IPS-15b (cell line): ENCODE data around the gene RTN4.
"Not testable (repeated sequence)": the region's sequence is repeated elsewhere in the genome, so short reads cannot be mapped to it uniquely, and the experiment has no call there.

Source experiments
- H3K27me3 ChIP-seq: one replicate; pipeline ENCODE4 v1.6.1; 2013; ENCODE audit warnings: low read length; ENCODE audit not compliant: control insufficient read depth, insufficient read depth
- H3K36me3 ChIP-seq: one replicate; pipeline ENCODE4 v1.6.1; 2013; ENCODE audit warnings: low read length; ENCODE audit not compliant: control insufficient read depth, insufficient read depth
- H3K4me1 ChIP-seq: one replicate; pipeline ENCODE4 v1.6.1; 2013; ENCODE audit warnings: mild to moderate bottlenecking, low read length; ENCODE audit not compliant: control insufficient read depth, insufficient read depth
- H3K4me3 ChIP-seq: one replicate; pipeline ENCODE4 v1.5.1; 2013; ENCODE audit warnings: low read depth, low read length
- H3K9ac ChIP-seq: one replicate; pipeline ENCODE4 v1.6.1; 2013; ENCODE audit warnings: low read depth, mild to moderate bottlenecking, low read length
- H3K9me3 ChIP-seq: one replicate; pipeline ENCODE4 v1.6.1; 2013; ENCODE audit warnings: mild to moderate bottlenecking, low read length; ENCODE audit not compliant: control insufficient read depth, insufficient read depth

RTN4 gene

DNA sequence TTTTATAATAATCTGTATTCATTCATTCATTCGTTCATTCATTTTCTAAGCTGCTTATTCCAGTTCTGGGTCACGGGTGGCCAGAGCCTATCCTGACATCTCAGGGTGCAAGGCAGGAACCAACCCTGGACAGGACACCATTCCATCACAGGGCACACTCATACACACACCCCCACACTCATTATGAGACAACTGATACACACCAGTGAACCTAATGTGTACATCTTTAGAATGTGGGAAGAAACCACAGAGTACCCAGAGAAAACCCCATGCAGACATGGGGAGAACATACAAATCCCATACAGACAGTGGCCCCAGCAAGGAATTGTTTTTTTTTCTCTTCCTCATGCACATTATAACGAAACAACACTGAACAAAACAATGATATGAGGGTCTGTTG is 54.7 kb downstream of the RTN4 start:
- H3K27me3 ChIP-seq: no peaks in the 10 kb centered on the region
- no peaks in the 10 kb centered on the region for H3K9me3 ChIP-seq
- no peak overlapping the region for H3K9ac ChIP-seq
- no peak overlapping the region for H3K4me3 ChIP-seq
- peaks cover 6% of the 10 kb centered on the region for H3K4me1 ChIP-seq
- no peaks in the 10 kb centered on the region for H3K36me3 ChIP-seq

DNA sequence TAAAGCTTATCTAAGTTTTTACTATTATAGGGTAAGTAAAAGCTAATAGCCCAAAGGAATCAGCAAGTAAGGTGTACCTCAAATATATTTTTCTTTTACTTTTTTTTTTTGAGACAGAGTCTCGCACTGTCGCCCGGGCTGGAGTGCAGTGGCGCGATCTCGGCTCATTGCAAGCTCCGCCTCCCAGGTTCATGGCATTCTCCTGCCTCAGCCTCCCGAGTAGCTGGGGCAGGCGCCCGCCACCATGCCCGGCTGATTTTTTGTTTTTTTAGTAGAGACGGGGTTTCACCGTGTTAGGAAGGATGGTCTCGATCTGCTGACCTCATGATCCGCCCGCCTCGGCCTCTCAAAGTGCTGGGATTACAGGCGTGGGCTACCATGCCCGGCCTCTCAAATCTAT is 59.6 kb downstream of the RTN4 start:
- not testable (repeated sequence) for H3K4me3 ChIP-seq, H3K9me3 ChIP-seq, H3K27me3 ChIP-seq, H3K4me1 ChIP-seq, H3K9ac ChIP-seq, H3K36me3 ChIP-seq

DNA sequence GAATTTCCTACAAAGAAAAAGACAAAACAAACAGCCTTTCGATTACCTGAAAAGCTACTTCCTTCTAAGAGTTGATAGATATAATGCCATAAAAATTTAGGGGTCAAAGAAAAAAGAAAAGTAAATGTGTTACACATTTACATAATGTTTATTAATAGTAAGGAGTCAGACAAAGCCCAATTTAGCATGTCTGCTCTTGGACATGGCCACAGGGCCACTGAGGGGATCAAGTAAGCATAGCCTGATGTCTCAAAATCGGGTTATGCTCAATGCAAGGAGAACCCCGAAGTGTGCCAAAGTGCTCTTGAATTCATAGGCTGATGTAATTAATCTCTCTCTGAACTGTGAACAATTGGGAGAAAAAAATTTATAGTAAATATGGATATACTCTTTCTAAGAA is 61.6 kb downstream of the RTN4 start:
- H3K9me3 ChIP-seq: no peaks in the 10 kb centered on the region
- H3K4me1 ChIP-seq: peaks cover 2% of the 10 kb centered on the region
- no peaks in the 10 kb centered on the region for H3K36me3 ChIP-seq
- H3K27me3 ChIP-seq: no peaks in the 10 kb centered on the region
- H3K4me3 ChIP-seq: no peak overlapping the region
- H3K9ac ChIP-seq: no peak overlapping the region

DNA sequence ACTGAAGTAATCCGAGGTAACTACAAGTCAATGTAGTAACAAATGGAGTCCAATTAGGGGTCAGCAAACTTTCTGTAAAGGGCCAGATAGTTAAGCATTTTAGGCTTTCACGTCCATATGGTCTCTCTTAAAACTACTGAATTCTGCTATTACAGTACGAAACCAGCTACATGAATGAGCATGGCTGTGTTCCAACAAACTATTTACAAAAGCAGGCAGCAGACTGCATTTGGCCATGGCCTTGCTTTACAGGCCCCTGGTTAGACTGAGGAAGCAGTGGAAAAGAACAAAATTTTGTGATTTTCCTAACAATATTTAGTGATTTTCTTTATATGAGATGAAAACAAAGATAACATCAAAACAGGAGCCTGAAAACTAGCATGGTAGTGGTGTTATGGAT is 64.0 kb downstream of the RTN4 start:
- H3K4me1 ChIP-seq: peaks cover 2% of the 10 kb centered on the region
- H3K27me3 ChIP-seq: no peaks in the 10 kb centered on the region
- H3K9ac ChIP-seq: no peak overlapping the region
- H3K9me3 ChIP-seq: no peaks in the 10 kb centered on the region
- H3K4me3 ChIP-seq: no peak overlapping the region
- H3K36me3 ChIP-seq: no peaks in the 10 kb centered on the region

DNA sequence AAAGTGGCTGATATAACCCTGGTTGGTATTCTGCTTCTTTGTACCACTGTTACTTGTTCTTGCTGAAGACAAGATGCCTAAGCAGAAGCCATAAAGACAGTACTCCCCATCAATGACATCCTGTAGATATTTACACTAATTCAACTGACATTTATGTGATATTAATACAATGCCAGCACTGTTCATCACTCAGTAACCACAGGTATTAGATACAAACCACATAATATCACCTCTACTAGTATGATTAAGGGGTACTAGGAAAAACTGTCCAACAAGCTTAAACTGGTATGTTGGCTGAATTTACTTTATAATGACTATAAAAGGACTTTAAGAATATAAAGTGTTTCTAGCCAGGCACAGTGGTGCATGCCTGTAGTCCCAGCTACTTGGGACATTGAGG is 65.8 kb downstream of the RTN4 start:
- H3K4me3 ChIP-seq: no peak overlapping the region
- no peaks in the 10 kb centered on the region for H3K36me3 ChIP-seq
- peaks cover 2% of the 10 kb centered on the region for H3K4me1 ChIP-seq
- H3K27me3 ChIP-seq: no peaks in the 10 kb centered on the region
- H3K9ac ChIP-seq: no peak overlapping the region
- H3K9me3 ChIP-seq: no peaks in the 10 kb centered on the region

DNA sequence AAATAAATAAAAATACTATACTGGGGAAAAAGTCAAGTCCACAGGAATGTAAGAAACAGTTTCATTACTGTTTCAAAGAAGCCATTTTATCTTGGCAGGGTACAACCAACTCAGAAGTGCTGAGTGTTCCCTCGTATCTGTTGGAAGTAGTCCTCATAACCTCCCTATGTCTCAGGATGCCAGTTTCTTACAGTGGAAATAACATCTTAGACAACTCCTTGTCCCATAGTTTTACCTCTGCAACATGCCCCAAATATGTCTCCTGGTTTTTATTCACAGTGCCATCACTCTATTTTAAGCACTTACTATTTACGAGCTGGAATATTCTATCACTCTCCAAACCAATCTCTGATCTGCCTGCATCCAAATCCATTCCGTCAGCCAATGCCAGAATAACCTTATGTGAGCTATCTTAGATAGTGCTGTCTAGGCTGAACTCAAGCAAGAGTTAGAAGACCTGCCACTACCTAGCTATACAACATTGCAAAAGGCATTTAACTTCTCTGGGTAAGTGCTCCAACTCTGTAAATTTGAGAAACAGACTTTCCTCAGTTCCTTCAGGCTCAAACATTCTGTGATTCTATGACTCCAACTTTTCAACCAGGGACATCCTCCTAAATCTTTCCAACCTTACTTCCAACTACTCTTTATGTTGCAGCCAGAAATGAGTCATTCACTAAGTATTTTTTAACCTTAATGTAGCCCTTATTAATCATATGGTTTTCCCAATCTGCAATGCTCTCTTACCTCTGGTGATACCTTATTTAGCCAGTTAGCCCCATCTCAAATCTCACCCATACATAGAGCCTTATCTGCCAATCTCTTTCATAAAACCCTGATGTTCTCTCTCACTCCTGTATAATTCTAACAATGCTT is 66.7 kb downstream of the RTN4 start:
- Histone ChIP-seq H3K9ac (no peak overlapping the region), H3K27me3 (no peaks in the 10 kb centered on the region), H3K36me3 (no peaks in the 10 kb centered on the region), H3K4me1 (no peaks in the 10 kb centered on the region), H3K9me3 (no peaks in the 10 kb centered on the region), H3K4me3 (no peak overlapping the region)

DNA sequence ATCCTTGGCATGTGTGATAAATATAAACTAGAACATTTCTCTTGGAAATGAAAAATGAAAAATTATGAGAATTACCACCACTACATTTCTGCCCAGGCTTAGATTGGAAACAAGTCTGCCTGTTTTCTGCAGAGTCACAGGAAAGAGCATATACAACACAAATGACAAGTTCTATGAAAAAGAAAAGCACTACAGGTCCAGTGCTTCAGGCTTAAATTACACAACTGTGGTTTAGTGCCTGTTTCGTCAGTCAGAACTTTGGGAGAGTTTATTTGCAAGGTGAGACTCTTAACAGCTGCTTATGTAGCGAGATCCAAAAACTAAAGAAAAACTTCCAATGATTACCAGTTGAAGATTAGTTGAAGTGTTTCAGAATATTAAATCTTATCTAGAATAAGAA is 68.9 kb downstream of the RTN4 start:
- H3K27me3 ChIP-seq: no peaks in the 10 kb centered on the region
- H3K9me3 ChIP-seq: no peaks in the 10 kb centered on the region
- no peaks in the 10 kb centered on the region for H3K36me3 ChIP-seq
- no peaks in the 10 kb centered on the region for H3K4me1 ChIP-seq
- no peak overlapping the region for H3K4me3 ChIP-seq
- no peak overlapping the region for H3K9ac ChIP-seq

DNA sequence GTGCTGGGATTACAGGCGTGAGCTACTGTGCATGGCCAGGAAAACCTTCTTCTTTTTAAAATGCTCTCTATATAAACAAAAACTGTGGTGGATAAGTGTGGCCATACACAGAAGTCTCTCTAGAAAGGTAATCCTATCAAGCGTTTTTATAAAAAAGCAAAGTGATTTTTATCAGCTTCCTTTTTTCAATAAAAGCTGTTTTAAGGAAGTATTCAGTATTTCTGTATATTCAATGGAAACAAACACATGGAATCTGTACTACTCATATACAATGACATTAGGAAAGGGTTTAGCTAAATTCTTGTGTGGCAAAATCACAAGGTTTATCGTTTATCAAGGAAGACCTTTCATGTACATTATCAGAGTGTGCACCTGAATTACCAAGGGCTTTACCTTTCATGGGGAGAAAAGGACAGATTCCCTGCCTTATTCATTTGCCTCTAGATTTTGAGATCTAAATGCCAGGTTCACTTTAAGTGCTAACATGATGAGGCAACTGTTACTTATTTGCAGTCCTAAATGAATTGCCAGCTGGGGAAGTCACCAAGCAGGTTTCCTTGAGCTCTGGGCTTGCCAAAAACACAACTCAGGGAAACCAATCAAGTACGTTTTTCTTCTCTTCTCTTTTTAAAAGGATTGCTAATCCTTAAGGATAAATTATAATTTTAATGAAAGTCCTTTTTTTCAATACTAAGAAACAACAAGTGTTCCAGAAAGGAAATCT is 70.8 kb downstream of the RTN4 start:
- no peak overlapping the region for H3K4me3 ChIP-seq
- H3K9ac ChIP-seq: no peak overlapping the region
- no peaks in the 10 kb centered on the region for H3K4me1 ChIP-seq
- H3K9me3 ChIP-seq: no peaks in the 10 kb centered on the region
- no peaks in the 10 kb centered on the region for H3K27me3 ChIP-seq
- no peaks in the 10 kb centered on the region for H3K36me3 ChIP-seq

DNA sequence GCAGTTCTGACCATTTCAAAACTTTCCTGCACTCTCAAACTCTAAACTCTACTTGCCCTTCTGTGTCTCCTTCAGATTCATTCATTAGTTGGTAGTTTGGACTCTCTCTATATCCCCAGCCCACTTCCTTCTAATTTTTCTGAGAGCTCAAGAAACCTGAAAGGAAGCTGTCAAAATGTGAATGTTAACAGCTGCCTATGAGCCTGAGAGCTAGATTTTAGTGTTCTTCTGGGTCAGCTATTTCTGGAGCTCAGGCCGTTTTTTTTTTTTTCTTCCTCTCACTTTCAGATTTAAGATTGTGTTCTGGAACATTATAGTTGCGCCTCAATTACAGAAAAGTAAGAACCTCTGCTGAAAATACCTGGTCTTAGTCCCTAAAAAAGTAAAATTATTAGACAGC is 73.1 kb downstream of the RTN4 start:
- Histone ChIP-seq H3K9me3 (no peaks in the 10 kb centered on the region), H3K9ac (no peak overlapping the region), H3K4me3 (no peak overlapping the region), H3K36me3 (peaks cover 4% of the 10 kb centered on the region), H3K27me3 (no peaks in the 10 kb centered on the region), H3K4me1 (no peaks in the 10 kb centered on the region)

DNA sequence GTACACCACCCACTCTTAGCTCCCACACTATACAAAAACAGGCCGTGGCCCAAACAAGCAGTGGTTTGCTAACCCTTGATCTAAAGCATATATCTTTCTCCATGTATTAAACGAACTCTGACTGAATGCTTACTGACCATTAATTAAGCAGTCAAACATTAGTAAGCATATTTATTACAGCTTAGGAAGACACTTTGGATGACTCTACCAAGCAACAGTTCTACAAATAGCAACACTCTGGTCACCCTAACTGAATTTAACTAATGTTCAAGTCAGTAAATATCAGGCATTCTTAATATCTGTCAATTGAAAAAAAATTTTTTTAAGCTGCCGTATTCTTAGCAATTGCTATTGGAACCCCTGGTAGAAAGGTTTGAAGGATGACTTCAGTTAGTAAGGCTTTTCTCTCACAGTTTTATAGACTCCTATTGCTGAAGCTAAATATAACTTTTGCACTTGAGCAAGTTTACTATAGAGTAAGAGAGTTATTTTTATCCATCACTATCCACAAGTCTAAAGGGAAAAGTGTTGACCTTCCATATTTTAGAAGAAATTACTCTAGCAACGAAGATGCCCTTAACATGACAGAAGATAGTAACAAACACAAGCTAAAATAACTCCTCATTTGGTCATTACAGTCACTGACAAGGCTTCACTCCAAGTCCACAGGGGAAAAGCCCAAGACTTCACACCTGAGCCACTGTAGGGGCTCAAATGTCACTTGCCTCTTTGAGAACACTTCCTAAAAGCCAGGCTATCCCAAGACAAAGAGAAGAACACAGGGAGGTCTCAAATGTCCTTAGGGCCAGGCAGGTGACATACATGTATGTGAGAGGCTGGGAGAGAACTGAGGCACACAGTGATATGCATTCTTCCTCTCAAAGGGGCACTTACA is 74.4 kb downstream of the RTN4 start:
- no peaks in the 10 kb centered on the region for H3K4me1 ChIP-seq
- H3K4me3 ChIP-seq: no peak overlapping the region
- H3K27me3 ChIP-seq: no peaks in the 10 kb centered on the region
- H3K36me3 ChIP-seq: peaks cover 4% of the 10 kb centered on the region
- H3K9me3 ChIP-seq: no peaks in the 10 kb centered on the region
- H3K9ac ChIP-seq: no peak overlapping the region

DNA sequence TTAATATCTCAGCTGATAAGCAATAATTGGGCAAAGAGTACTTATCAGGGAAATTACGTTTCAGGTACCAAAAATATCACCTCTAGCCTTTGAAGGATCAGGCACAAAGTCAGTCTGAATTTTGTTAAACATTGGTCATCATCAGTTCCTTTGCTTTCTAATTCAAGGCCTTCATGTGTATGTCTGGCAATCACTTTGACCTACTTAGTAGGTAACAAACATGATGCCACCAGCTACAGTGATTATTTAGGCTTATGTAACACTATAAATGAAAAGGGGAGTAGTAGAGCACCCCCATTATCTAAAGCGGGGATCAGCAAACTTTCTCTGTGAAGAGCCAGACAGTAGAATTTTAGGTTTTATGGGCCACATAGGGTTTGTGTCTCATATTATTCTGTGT is 75.1 kb downstream of the RTN4 start:
- no peaks in the 10 kb centered on the region for H3K9me3 ChIP-seq
- H3K4me3 ChIP-seq: no peak overlapping the region
- H3K4me1 ChIP-seq: no peaks in the 10 kb centered on the region
- no peaks in the 10 kb centered on the region for H3K27me3 ChIP-seq
- H3K36me3 ChIP-seq: peaks cover 4% of the 10 kb centered on the region
- no peak overlapping the region for H3K9ac ChIP-seq
